PFSK-1 (cell line): Measurements from ENCODE around the gene GPR160.

ENCODE experiments used
- FOXP2 ChIP-seq: optimal IDR thresholded peaks from 2 replicates; pipeline ENCODE3; 2011; ENCODE audit warnings: borderline replicate concordance, control low read depth, inconsistent platforms; ENCODE audit not compliant: insufficient read depth; ENCODE audit errors: extremely low read length, extremely low read depth
- POLR2AphosphoS5 ChIP-seq: IDR thresholded peaks from 2 replicates; pipeline ENCODE4 v1.6.1; 2012; ENCODE audit warnings: low read depth, mild to moderate bottlenecking, control low read depth, low read length, moderate library complexity
- SIN3A ChIP-seq: IDR thresholded peaks from 2 replicates; pipeline ENCODE4 v1.6.1; 2012; ENCODE audit warnings: mild to moderate bottlenecking, low read length, moderate library complexity, borderline replicate concordance; ENCODE audit not compliant: insufficient read depth
- TAF1 ChIP-seq: IDR thresholded peaks from 2 replicates; pipeline ENCODE4 v1.6.1; 2012; ENCODE audit warnings: low read length, control low read depth, borderline replicate concordance; ENCODE audit not compliant: insufficient read depth
- TF ChIP-seq, protein P1 (sequence below), 2 experiments: IDR thresholded peaks; 2 replicates each; pipeline versions ENCODE4 v1.6.1 to v1.8.0; 2011 to 2012; ENCODE audit warnings: low read depth in 2 of 2, low read length in 2 of 2, control low read depth in 1 of 2, inconsistent platforms in 1 of 2, mild to moderate bottlenecking in 1 of 2, moderate library complexity in 1 of 2; ENCODE audit not compliant: insufficient read depth in 1 of 2

The GPR160 gene

GRCh38 chr3:170064108-170064507 is 26.3 kb downstream of the GPR160 start:
- TF ChIP-seq FOXP2, result no peak
- no peak for TF ChIP-seq POLR2AphosphoS5
- TF ChIP-seq, protein P1, sequence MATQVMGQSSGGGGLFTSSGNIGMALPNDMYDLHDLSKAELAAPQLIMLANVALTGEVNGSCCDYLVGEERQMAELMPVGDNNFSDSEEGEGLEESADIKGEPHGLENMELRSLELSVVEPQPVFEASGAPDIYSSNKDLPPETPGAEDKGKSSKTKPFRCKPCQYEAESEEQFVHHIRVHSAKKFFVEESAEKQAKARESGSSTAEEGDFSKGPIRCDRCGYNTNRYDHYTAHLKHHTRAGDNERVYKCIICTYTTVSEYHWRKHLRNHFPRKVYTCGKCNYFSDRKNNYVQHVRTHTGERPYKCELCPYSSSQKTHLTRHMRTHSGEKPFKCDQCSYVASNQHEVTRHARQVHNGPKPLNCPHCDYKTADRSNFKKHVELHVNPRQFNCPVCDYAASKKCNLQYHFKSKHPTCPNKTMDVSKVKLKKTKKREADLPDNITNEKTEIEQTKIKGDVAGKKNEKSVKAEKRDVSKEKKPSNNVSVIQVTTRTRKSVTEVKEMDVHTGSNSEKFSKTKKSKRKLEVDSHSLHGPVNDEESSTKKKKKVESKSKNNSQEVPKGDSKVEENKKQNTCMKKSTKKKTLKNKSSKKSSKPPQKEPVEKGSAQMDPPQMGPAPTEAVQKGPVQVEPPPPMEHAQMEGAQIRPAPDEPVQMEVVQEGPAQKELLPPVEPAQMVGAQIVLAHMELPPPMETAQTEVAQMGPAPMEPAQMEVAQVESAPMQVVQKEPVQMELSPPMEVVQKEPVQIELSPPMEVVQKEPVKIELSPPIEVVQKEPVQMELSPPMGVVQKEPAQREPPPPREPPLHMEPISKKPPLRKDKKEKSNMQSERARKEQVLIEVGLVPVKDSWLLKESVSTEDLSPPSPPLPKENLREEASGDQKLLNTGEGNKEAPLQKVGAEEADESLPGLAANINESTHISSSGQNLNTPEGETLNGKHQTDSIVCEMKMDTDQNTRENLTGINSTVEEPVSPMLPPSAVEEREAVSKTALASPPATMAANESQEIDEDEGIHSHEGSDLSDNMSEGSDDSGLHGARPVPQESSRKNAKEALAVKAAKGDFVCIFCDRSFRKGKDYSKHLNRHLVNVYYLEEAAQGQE (IDR thresholded peaks at IDR 0.05; ENCODE audit: insufficient read depth in 1 of 2, low read depth in 2 of 2, low read length in 2 of 2), result no peak
- TF ChIP-seq SIN3A, result no peak
- TF ChIP-seq TAF1, result no peak

DNA sequence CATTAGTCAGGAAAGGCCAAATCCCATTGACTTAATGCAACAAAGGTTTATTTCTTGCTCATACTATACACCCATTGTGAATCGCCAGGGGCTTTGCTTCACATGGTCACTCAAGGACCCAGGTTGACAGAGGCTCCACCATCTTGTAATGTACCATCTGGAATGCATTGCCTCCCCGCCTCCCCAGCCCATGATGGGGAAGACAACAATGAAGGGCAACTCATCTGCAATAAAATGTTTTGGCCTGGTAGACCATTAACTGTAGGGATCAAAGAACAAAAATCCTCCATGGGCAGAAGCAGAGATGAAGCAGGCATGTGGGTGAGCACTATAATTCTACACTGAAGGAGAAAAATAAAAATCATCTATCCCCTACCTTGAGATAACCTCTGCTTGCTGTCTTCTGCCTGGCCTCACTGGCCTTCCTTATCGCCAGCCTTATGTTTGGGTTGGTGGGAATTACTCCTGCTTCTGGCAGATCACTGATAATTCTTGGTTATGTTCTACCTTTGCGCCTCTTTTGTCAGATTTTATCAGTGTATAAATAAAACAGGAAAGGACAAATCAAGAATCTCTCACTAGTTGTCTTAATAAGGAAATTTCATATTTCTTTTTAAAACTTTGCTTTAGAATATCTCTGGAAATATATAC is 37.8 kb downstream of the GPR160 start:
- TF ChIP-seq SIN3A, result no peak
- TF ChIP-seq, protein P1 (IDR thresholded peaks at IDR 0.05; ENCODE audit: insufficient read depth in 1 of 2, low read depth in 2 of 2, low read length in 2 of 2), result no peak
- no peak for TF ChIP-seq FOXP2
- TF ChIP-seq POLR2AphosphoS5, result no peak
- TF ChIP-seq TAF1, result no peak

GRCh38 chr3:170076715-170077238 is 39.0 kb downstream of the GPR160 start:
- TF ChIP-seq FOXP2 (no peak), TAF1 (no peak), POLR2AphosphoS5 (no peak), SIN3A (no peak)
- TF ChIP-seq, protein P1 (IDR thresholded peaks at IDR 0.05; ENCODE audit: insufficient read depth in 1 of 2, low read depth in 2 of 2, low read length in 2 of 2), result no peak

DNA sequence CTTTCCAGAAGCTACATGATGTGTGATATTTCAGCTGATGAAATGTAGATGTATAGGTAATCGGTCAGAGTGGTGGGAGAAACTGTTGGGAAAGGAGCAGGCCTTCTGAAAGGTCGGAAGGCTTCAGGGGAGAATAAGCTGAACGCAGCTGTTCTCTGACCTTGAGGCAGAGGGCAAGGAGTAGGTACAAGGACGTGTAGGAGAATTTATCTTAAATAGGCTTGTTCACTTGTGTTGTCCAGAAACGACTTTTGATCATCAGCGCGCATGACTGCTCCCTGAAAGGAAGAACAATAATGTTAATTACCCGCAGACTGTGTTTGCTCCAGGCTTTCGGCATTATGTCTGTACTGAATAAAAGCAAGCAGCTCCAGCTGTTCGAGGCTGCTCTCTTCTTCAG is 39.6 kb downstream of the GPR160 start:
- TF ChIP-seq TAF1 (no peak), POLR2AphosphoS5 (no peak), FOXP2 (no peak), SIN3A (no peak)
- TF ChIP-seq, protein P1 (IDR thresholded peaks at IDR 0.05; ENCODE audit: insufficient read depth in 1 of 2, low read depth in 2 of 2, low read length in 2 of 2), result no peak
